K562 (cell line): ENCODE measurements around the gene EMD. TPM values are rescaled to one million over a fixed set of nuclear protein-coding genes. Genes with fewer than 3 reads are reported as not detected.

Experiments used
- ATAC-seq: fragments of 200-7000 bp; cut with Tn5 transposase; 3 replicates; pipeline ENCODE4 v1.9.1; 2020; ENCODE audit warnings: moderate library complexity
- BruUV-seq: library from RNA; stranded (reverse); fragments of 400-500 nt; replicated peaks from 2 replicates; lab custom pipeline; 2021; lab: Mats Ljungman, UMichigan
- CTCF ChIA-PET: fragments of 300-600 bp; formaldehyde crosslinking; extraction: SDS; loops from one replicate; lab custom pipeline; 2021; ENCODE audit warnings: low intra/inter-chr PET ratio; lab: Yijun Ruan, JAX
- POLR2A ChIA-PET: fragments of 300-600, 350-650 bp; sonication (Branson Sonifier 250); formaldehyde crosslinking; extraction: SDS; loops from one replicate; lab custom pipeline; 2021; ENCODE audit warnings: antibody characterized with exemption, inconsistent platforms; lab: Yijun Ruan, JAX
- DNase-seq, 4 experiments: peaks; one replicate each; pipeline versions ENCODE4 v3.0.0 to v3.0.0-alpha.2; 2011 to 2018; ENCODE audit warnings: low spot score in 3 of 4, mixed read lengths in 3 of 4; ENCODE audit errors: extremely low read depth in 1 of 4
- FAIRE-seq: peaks from 2 replicates; lab custom pipeline; 2011; peaks lifted over from hg19 to GRCh38; lab: Jason Lieb, UNC
- H2AFZ ChIP-seq: 2 replicates; pipeline ENCODE4 v1.6.0; 2011; ENCODE audit warnings: low read depth, low read length, control low read depth, inconsistent platforms
- H3K27ac ChIP-seq: fragments of 200-600 bp; 3 replicates; pipeline ENCODE4 v1.8.0; 2011; ENCODE audit warnings: low read depth, mild to moderate bottlenecking, control low read depth, inconsistent platforms, low read length, moderate library complexity, mixed read lengths; ENCODE audit errors: extremely low read depth
- H3K27me3 ChIP-seq, 2 experiments: fragments of 300-600 bp in 1 of 2; 2 replicates in 1 of 2; 3 replicates in 1 of 2; pipeline versions ENCODE4 v1.6.0 to v1.8.0; 2011; ENCODE audit warnings: inconsistent platforms in 2 of 2, low read length in 2 of 2, mild to moderate bottlenecking in 1 of 2, mixed read lengths in 1 of 2, moderate library complexity in 1 of 2; ENCODE audit not compliant: control insufficient read depth in 2 of 2, insufficient read depth in 2 of 2
- H3K36me3 ChIP-seq: fragments of 300-600 bp; 3 replicates; pipeline ENCODE4 v1.8.0; 2011; ENCODE audit warnings: mild to moderate bottlenecking, low read length, inconsistent platforms; ENCODE audit not compliant: control insufficient read depth, insufficient read depth
- H3K4me1 ChIP-seq, 2 experiments: fragments of 200-600 bp in 1 of 2; replicated peaks in 1 of 2; 2 replicates in 1 of 2; 3 replicates in 1 of 2; pipeline versions ENCODE4 v1.5.1 to v1.8.0; 2011; ENCODE audit warnings: inconsistent platforms in 2 of 2, low read length in 2 of 2, mild to moderate bottlenecking in 1 of 2, mixed read lengths in 1 of 2, moderate library complexity in 1 of 2; ENCODE audit not compliant: control insufficient read depth in 2 of 2, insufficient read depth in 2 of 2
- H3K4me2 ChIP-seq: 2 replicates; pipeline ENCODE4 v1.6.1; 2011; ENCODE audit warnings: low read length, control low read depth, inconsistent platforms, mixed read lengths; ENCODE audit not compliant: insufficient read depth
- H3K4me3 ChIP-seq: fragments of 200-600 bp; sonication (generic), shearing (Covaris generic); 2 replicates; pipeline ENCODE4 v1.5.1; 2016; ENCODE audit warnings: control low read depth, inconsistent platforms
- H3K79me2 ChIP-seq: fragments of 200-600 bp; 3 replicates; pipeline ENCODE4 v1.8.0; 2011; ENCODE audit warnings: low read length, inconsistent platforms; ENCODE audit not compliant: control insufficient read depth, insufficient read depth
- H3K9ac ChIP-seq, 2 experiments: 2 replicates each; pipeline versions ENCODE4 v1.6.0 to v1.6.1; 2011; ENCODE audit warnings: low read depth in 2 of 2, low read length in 2 of 2, control low read depth in 1 of 2, inconsistent platforms in 1 of 2, mild to moderate bottlenecking in 1 of 2, mixed read lengths in 1 of 2; ENCODE audit not compliant: insufficient read depth in 1 of 2
- H3K9me1 ChIP-seq: one replicate; pipeline ENCODE4 v1.6.0; 2011; ENCODE audit warnings: inconsistent platforms, mild to moderate bottlenecking, low read length, moderate library complexity; ENCODE audit not compliant: control insufficient read depth, insufficient read depth
- H3K9me3 ChIP-seq: replicated peaks from 2 replicates; pipeline ENCODE4 v1.5.1; 2011; ENCODE audit warnings: low read depth, low read length, inconsistent platforms; ENCODE audit not compliant: control insufficient read depth, insufficient read depth
- H4K20me1 ChIP-seq: replicated peaks from 2 replicates; pipeline ENCODE4 v1.6.1; 2011; ENCODE audit warnings: low read length, inconsistent platforms, mixed read lengths; ENCODE audit not compliant: control insufficient read depth, insufficient read depth
- LCOR ChIP-seq: sonication (generic); formaldehyde crosslinking; IDR thresholded peaks from 2 replicates; pipeline ENCODE4 v1.8.0; 2022; ENCODE audit warnings: mild to moderate bottlenecking, missing genetic modification reagents
- RBBP5 ChIP-seq: fragments of 200-600 bp; sonication (generic); IDR thresholded peaks from 2 replicates; pipeline ENCODE4 v1.6.1; 2012; ENCODE audit warnings: borderline replicate concordance, mild to moderate bottlenecking, low read length, control low read depth, inconsistent platforms; ENCODE audit not compliant: insufficient read depth, poor library complexity, severe bottlenecking
- SPI1 ChIP-seq: IDR thresholded peaks from 2 replicates; pipeline ENCODE4 v1.6.1; 2011; ENCODE audit warnings: low read depth, low read length, control low read depth, borderline replicate concordance
- THRB ChIP-seq: fragments of 450-650 bp; formaldehyde crosslinking; conservative IDR thresholded peaks from 2 replicates; pipeline ENCODE4 v1.4.0; 2022; ENCODE audit warnings: mild to moderate bottlenecking, missing genetic modification characterization
- ZNF384 ChIP-seq: IDR thresholded peaks from 2 replicates; pipeline ENCODE4 v1.6.1; 2012; ENCODE audit warnings: low read depth, low read length, improper control_type of control experiment
- WGBS: fragments of 100-300 bp; shearing (Covaris generic); methylation state at CpG from one replicate; pipeline ENCODE4 v1.1.6; 2016; ENCODE audit warnings: low coverage, mixed read lengths; ENCODE audit not compliant: insufficient coverage; ENCODE audit errors: missing lambda C conversion rate; 5-methylcytosine and 5-hydroxymethylcytosine counted together
- in situ Hi-C: fragments of 300-500 bp; cut with MboI; formaldehyde crosslinking; loops from 4 replicates; pipeline ENCODE4 v1.15.0; 2018; ENCODE audit warnings: inconsistent platforms, mixed read lengths
- intact Hi-C: fragments of 100-400 bp; cut with micrococcal nuclease; formaldehyde crosslinking; loops from 2 replicates; pipeline ENCODE4 v1.14.2; 2022
- polyA plus RNA-seq, 8 experiments: library from polyadenylated mRNA; depleted of rRNA in 4 of 8; stranded (reverse) in 5 of 8; unstranded in 3 of 8; fragments of >200 nt; fragmentation: Nextera tagmentation in 2 of 8; fragmentation: Illumina TruSeq in 1 of 8; extraction: Ambion mirVana in 2 of 8; extraction: Trizol in 1 of 8; gene quantifications; 2 replicates each; pipeline versions ENCODE4 v1.2.1 to v1.2.3, GENCODE V29; 2011 to 2014; ENCODE audit warnings: inconsistent platforms in 1 of 8, missing spikeins in 1 of 8
- total RNA-seq, 7 experiments: library from RNA; depleted of rRNA in 6 of 7; stranded (reverse); fragments of >200 nt in 6 of 7; fragmentation: Illumina TruSeq in 2 of 7; extraction: Trizol in 2 of 7; gene quantifications; 2 replicates each; pipeline versions ENCODE4 v1.2.1 to v1.2.3, GENCODE V29; 2011 to 2021; ENCODE audit warnings: low replicate concordance in 1 of 7

The EMD gene
- total and polyA plus RNA-seq, 9 of the 15 experiments (the other 6 are each of a cell fraction or from before 2014, with no cell fraction given) = 2.3 to 206 (median 61.9) TPM

GRCh38 chrX:154426916-154427770 lies 48.0 kb downstream of the EMD start:
- Histone ChIP-seq H3K9me3 (no peaks in the 10 kb centered on the region), H3K9me1 (no peaks in the 10 kb centered on the region), H3K27ac (peak overlapping the region; percentile 21; the same call in 2 of the 3 replicates), H3K4me2 (peak overlapping the region; percentile 20; the same call in 1 of the 2 replicates), H3K79me2 (peaks cover 35% of the 10 kb centered on the region), H2AFZ (0 out of 2 replicates have a peak overlapping the region, but pooled peaks have one; percentile 35), H3K27me3 (no peaks in the 10 kb centered on the region), H3K4me3 (no peak overlapping the region), H3K36me3 (peaks cover 18% of the 10 kb centered on the region; the same call in 2 of the 3 replicates), H3K4me1 (peaks cover 27 to 42% of the 10 kb centered on the region in 2 experiments; a peak in 4 of 5 replicates), H4K20me1 (no peaks in the 10 kb centered on the region), H3K9ac (peak overlapping the region in 1 of 2 experiments; percentile 19; a peak in 1 of 4 replicates)
- DNase-seq (no peak), FAIRE-seq (no peak), ATAC-seq (no peak)
- TF ChIP-seq ZNF384 (peak; percentile 30), LCOR (no peak), SPI1 (peak; percentile 78), RBBP5 (no peak), THRB (CRISPR knock-in tag) (no peak)
- WGBS = 78% methylated on average over 4 of the region's 13 CpGs
- ChIA-PET POLR2A (interaction anchor here (0.7 to 2.1 kb wide), 5 partner anchors 11 to 63 kb away, joined by 3 to 26 read pairs (median 4); partner anchors contain the start of genes RPL10 and SLC10A3), CTCF (interaction anchor here (1.1 kb wide), 1 partner anchor 106 kb away, joined by 4 read pairs; no protein-coding TSS in a partner anchor)
- BruUV-seq = no TSS peak
- intact Hi-C loops (loop anchor here (5.0 kb wide), 2 partner anchors 50 to 100 kb away; partner anchors contain the start of gene LAGE3), in situ Hi-C loops (no loop called here)
